GM12872 (cell line): Measurements from ENCODE around the gene PSG7.
"Not testable (repeated sequence)": the region's sequence is repeated elsewhere in the genome, so short reads cannot be mapped to it uniquely, and the experiment has no call there.

Source experiments
- CTCF ChIP-seq: IDR thresholded peaks from 3 replicates; pipeline ENCODE4 v1.5.1; 2011; ENCODE audit warnings: low read depth, mild to moderate bottlenecking, low read length, moderate library complexity; ENCODE audit not compliant: insufficient read depth

The PSG7 gene

GRCh38 chr19:42926781-42927180 is 10.2 kb downstream of the PSG7 start:
- no peak for TF ChIP-seq CTCF

- TF ChIP-seq CTCF, result peak; percentile 88
Observed at GRCh38 chr19:42923106-42923505, 13.9 kb downstream of the PSG7 start.

- TF ChIP-seq CTCF, result no peak
Observed at GRCh38 chr19:42919757-42920079, 17.3 kb downstream of the PSG7 start.

- TF ChIP-seq CTCF, result peak; percentile 42; the same call in 1 of the 3 replicates
Observed at GRCh38 chr19:42919070-42919756, 17.8 kb downstream of the PSG7 start.

GRCh38 chr19:42917634-42918033 is 19.4 kb downstream of the PSG7 start, which contains the start of gene PSG6:
TSS of gene PSG6 (minus strand) at chr19:42917894. CDS start at chr19:42917792, 102 bp downstream.
- TF ChIP-seq CTCF, result not testable (repeated sequence)

GRCh38 chr19:42881279-42881678 is 55.7 kb downstream of the PSG7 start:
- TF ChIP-seq CTCF, result peak; percentile 59

- no peak for TF ChIP-seq CTCF
Observed at GRCh38 chr19:42879613-42880012, 57.4 kb downstream of the PSG7 start, which contains the start of gene PSG1. TSS of gene PSG1 (minus strand) at chr19:42879713. CDS start at chr19:42879581, 132 bp downstream.
